Right renal cortex interstitium (tissue), 3 donors: ENCODE measurements around the gene TOLLIP. TPM values are rescaled to one million over a fixed set of nuclear protein-coding genes. Genes with fewer than 3 reads are reported as not detected.
"Not testable (repeated sequence)": the region's sequence is repeated elsewhere in the genome, so short reads cannot be mapped to it uniquely, and the experiment has no call there.

Experiments
- DNase-seq, 3 donors: peaks; one replicate each; pipeline ENCODE4 v3.0.0-alpha.2; 2013; ENCODE audit warnings: low read depth in 3 of 3, low spot score in 2 of 3
- polyA plus RNA-seq, 3 donors: library from polyadenylated mRNA; unstranded; fragments of 120-200 nt; gene quantifications; one replicate each; pipeline ENCODE4 v1.2.1, GENCODE V29; 2013; ENCODE audit not compliant: insufficient read length in 3 of 3

The TOLLIP gene
- polyA plus RNA-seq, 3 donors = 31.3 to 41.5 (median 36.0) TPM

- DNase-seq = no peak
These were observed 34.7 kb upstream of the TOLLIP start for GRCh38 chr11:1344056-1344635.

- no peak for DNase-seq
These were observed 34.1 kb upstream of the TOLLIP start for GRCh38 chr11:1343391-1344055.

GRCh38 chr11:1342946-1343345 lies 33.5 kb upstream of the TOLLIP start:
- DNase-seq = no peak

GRCh38 chr11:1341928-1342524 lies 32.6 kb upstream of the TOLLIP start:
- DNase-seq = no peak

- DNase-seq = not testable (repeated sequence)
These were observed 31.8 kb upstream of the TOLLIP start for GRCh38 chr11:1341226-1341625.

GRCh38 chr11:1340111-1340510 lies 30.7 kb upstream of the TOLLIP start:
- DNase-seq = no peak

GRCh38 chr11:1339066-1339675 lies 29.7 kb upstream of the TOLLIP start:
- no peak for DNase-seq

GRCh38 chr11:1338201-1339065 lies 29.0 kb upstream of the TOLLIP start:
- no peak for DNase-seq

- DNase-seq = no peak
These were observed 28.2 kb upstream of the TOLLIP start for GRCh38 chr11:1337647-1338007.

- DNase-seq = no peak
These were observed 27.6 kb upstream of the TOLLIP start for GRCh38 chr11:1336836-1337646.

- no peak for DNase-seq
These were observed 26.7 kb upstream of the TOLLIP start for GRCh38 chr11:1335811-1336761.

GRCh38 chr11:1335264-1335810 lies 25.9 kb upstream of the TOLLIP start:
- DNase-seq = no peak

GRCh38 chr11:1333860-1334259 lies 24.4 kb upstream of the TOLLIP start:
- DNase-seq = no peak

GRCh38 chr11:1333091-1333772 lies 23.8 kb upstream of the TOLLIP start:
- no peak for DNase-seq

- no peak for DNase-seq
These were observed 21.0 kb upstream of the TOLLIP start for GRCh38 chr11:1330473-1330872.

- DNase-seq = no peak
These were observed 17.6 kb upstream of the TOLLIP start for GRCh38 chr11:1327064-1327460.

- DNase-seq = no peak
These were observed 17.1 kb upstream of the TOLLIP start for GRCh38 chr11:1326435-1327063.

- DNase-seq = no peak
These were observed 14.3 kb upstream of the TOLLIP start for GRCh38 chr11:1323774-1324173.
